Caco-2 (cell line): ENCODE data around the gene RDH11. TPM values are rescaled to one million over a fixed set of nuclear protein-coding genes. Genes with fewer than 3 reads are reported as not detected.

Experiments used
- BruUV-seq: library from RNA; stranded (reverse); fragments of 400-500 nt; replicated peaks from 2 replicates; lab custom pipeline; 2021; lab: Mats Ljungman, UMichigan
- CTCF ChIA-PET: fragments of 300-600 bp; sonication (Branson Sonifier 250); formaldehyde crosslinking; loops from one replicate; lab custom pipeline; 2022; ENCODE audit warnings: antibody characterized with exemption; lab: Charles Lee
- POLR2A ChIA-PET: fragments of 300-600 bp; sonication (Branson Sonifier 250); formaldehyde crosslinking; loops from one replicate; lab custom pipeline; 2022; ENCODE audit warnings: antibody characterized with exemption; lab: Charles Lee
- DNase-seq, 2 experiments: peaks; one replicate each; pipeline versions ENCODE4 v3.0.0 to v3.0.0-alpha.2; 2020 to 2022
- H3K27me3 ChIP-seq: replicated peaks from 2 replicates; pipeline ENCODE4 v1.6.0; 2011; ENCODE audit warnings: low read length; ENCODE audit not compliant: control insufficient read depth, insufficient read depth
- H3K36me3 ChIP-seq: 2 replicates; pipeline ENCODE4 v1.5.1; 2011; ENCODE audit warnings: low read length; ENCODE audit not compliant: control insufficient read depth, insufficient read depth
- H3K4me1 ChIP-seq: fragments of 250-450 bp; sonication (Bioruptor Pico); 2 replicates; pipeline ENCODE4 v1.5.1; 2020; ENCODE audit warnings: mild to moderate bottlenecking
- H3K4me3 ChIP-seq: 2 replicates; pipeline ENCODE4 v1.5.1; 2011; ENCODE audit warnings: low read depth, mild to moderate bottlenecking, control low read depth, low read length
- H3K9me3 ChIP-seq: fragments of 250-450 bp; sonication (Bioruptor Pico); 2 replicates; pipeline ENCODE4 v1.5.1; 2020; ENCODE audit warnings: mild to moderate bottlenecking, moderate library complexity
- H3K27ac Mint-ChIP-seq: one replicate; pipeline ENCODE4 v1.8.0; 2022; ENCODE audit warnings: mixed read lengths; ENCODE audit not compliant: unreplicated experiment
- H3K27me3 Mint-ChIP-seq: one replicate; pipeline ENCODE4 v1.8.0; 2022; ENCODE audit warnings: mixed read lengths; ENCODE audit not compliant: insufficient read depth, unreplicated experiment
- H3K36me3 Mint-ChIP-seq: one replicate; pipeline ENCODE4 v1.8.0; 2022; ENCODE audit warnings: mild to moderate bottlenecking, mixed read lengths; ENCODE audit not compliant: insufficient read depth, unreplicated experiment
- H3K4me1 Mint-ChIP-seq: one replicate; pipeline ENCODE4 v1.8.0; 2022; ENCODE audit warnings: low read depth, mixed read lengths; ENCODE audit not compliant: unreplicated experiment
- H3K4me3 Mint-ChIP-seq: one replicate; pipeline ENCODE4 v1.8.0; 2022; ENCODE audit warnings: mild to moderate bottlenecking, moderate library complexity, mixed read lengths; ENCODE audit not compliant: unreplicated experiment
- H3K9me3 Mint-ChIP-seq: one replicate; pipeline ENCODE4 v1.8.0; 2022; ENCODE audit warnings: mixed read lengths; ENCODE audit not compliant: unreplicated experiment
- CTCF ChIP-seq, 2 experiments: fragments of 200-600 bp in 1 of 2; IDR thresholded peaks; 1 replicate in 1 of 2; 2 replicates in 1 of 2; pipeline versions ENCODE4 v1.5.1 to v1.8.0; 2011 to 2022; ENCODE audit warnings: antibody characterized with exemption in 1 of 2, control low read depth in 1 of 2, inconsistent platforms in 1 of 2, low read depth in 1 of 2, low read length in 1 of 2, mild to moderate bottlenecking in 1 of 2, moderate library complexity in 1 of 2; ENCODE audit not compliant: insufficient read depth in 1 of 2, severe bottlenecking in 1 of 2, unreplicated experiment in 1 of 2
- intact Hi-C: fragments of 100-400 bp; cut with micrococcal nuclease; formaldehyde crosslinking; loops from one replicate; pipeline ENCODE4 v1.10.0; 2022; ENCODE audit not compliant: unreplicated experiment
- total RNA-seq: library from RNA; stranded (reverse); gene quantifications from 2 replicates; pipeline ENCODE4 v1.2.3, GENCODE V29; 2022

The RDH11 gene
- total RNA-seq, 1 experiment from 2014 or later: 83.1 TPM

GRCh38 chr14:67734675-67735074, 39.1 kb upstream of the RDH11 start:
- no peaks in the 10 kb centered on the region for H3K27me3 ChIP-seq
- no peaks in the 10 kb centered on the region for H3K9me3 Mint-ChIP-seq
- ChIA-PET POLR2A (no interaction called here), CTCF (no interaction called here)
- H3K36me3 Mint-ChIP-seq: no peaks in the 10 kb centered on the region
- peaks cover 19% of the 10 kb centered on the region for H3K4me1 ChIP-seq
- no peaks in the 10 kb centered on the region for H3K27me3 Mint-ChIP-seq
- no peak for TF ChIP-seq CTCF (IDR thresholded peaks at IDR 0.05; ENCODE audit: insufficient read depth in 1 of 2, low read depth in 1 of 2, low read length in 1 of 2, severe bottlenecking in 1 of 2, unreplicated experiment in 1 of 2)
- no peaks in the 10 kb centered on the region for H3K9me3 ChIP-seq
- peaks cover 25% of the 10 kb centered on the region for H3K4me1 Mint-ChIP-seq
- DNase-seq: no peak
- intact Hi-C loops: no loop called here
- no peak overlapping the region for H3K4me3 ChIP-seq
- BruUV-seq: no TSS peak
- no peak overlapping the region for H3K27ac Mint-ChIP-seq
- H3K4me3 Mint-ChIP-seq: no peak overlapping the region
- no peaks in the 10 kb centered on the region for H3K36me3 ChIP-seq

GRCh38 chr14:67733616-67734015, 38.1 kb upstream of the RDH11 start:
- intact Hi-C loops: no loop called here
- POLR2A ChIA-PET: interaction anchor here (0.7 kb wide), 1 partner anchor 38 kb away, joined by 3 read pairs; the partner anchor contains the start of gene RDH11
- no TSS peak for BruUV-seq
- Mint-ChIP-seq H3K27ac (no peak overlapping the region), H3K9me3 (no peaks in the 10 kb centered on the region), H3K4me1 (peaks cover 15% of the 10 kb centered on the region), H3K27me3 (no peaks in the 10 kb centered on the region), H3K36me3 (no peaks in the 10 kb centered on the region), H3K4me3 (no peak overlapping the region)
- Histone ChIP-seq H3K9me3 (no peaks in the 10 kb centered on the region), H3K4me1 (peaks cover 9% of the 10 kb centered on the region), H3K4me3 (no peak overlapping the region), H3K27me3 (no peaks in the 10 kb centered on the region), H3K36me3 (no peaks in the 10 kb centered on the region)
- DNase-seq: no peak
- TF ChIP-seq CTCF (IDR thresholded peaks at IDR 0.05; ENCODE audit: insufficient read depth in 1 of 2, low read depth in 1 of 2, low read length in 1 of 2, severe bottlenecking in 1 of 2, unreplicated experiment in 1 of 2): no peak
- CTCF ChIA-PET: no interaction called here

- intact Hi-C loops: no loop called here
- Mint-ChIP-seq H3K27me3 (no peaks in the 10 kb centered on the region), H3K9me3 (no peaks in the 10 kb centered on the region), H3K36me3 (no peaks in the 10 kb centered on the region), H3K27ac (no peak overlapping the region), H3K4me1 (no peaks in the 10 kb centered on the region), H3K4me3 (no peak overlapping the region)
- no TSS peak for BruUV-seq
- no peak overlapping the region for H3K4me3 ChIP-seq
- no peaks in the 10 kb centered on the region; the same call in 1 of the 2 replicates for H3K36me3 ChIP-seq
- no peaks in the 10 kb centered on the region for H3K4me1 ChIP-seq
- H3K27me3 ChIP-seq: no peaks in the 10 kb centered on the region; the same call in 1 of the 2 replicates
- peak in 1 of 2 experiments; percentile 21 for DNase-seq
- ChIA-PET CTCF (no interaction called here), POLR2A (no interaction called here)
- TF ChIP-seq CTCF (IDR thresholded peaks at IDR 0.05; ENCODE audit: insufficient read depth in 1 of 2, low read depth in 1 of 2, low read length in 1 of 2, severe bottlenecking in 1 of 2, unreplicated experiment in 1 of 2): no peak
- no peaks in the 10 kb centered on the region for H3K9me3 ChIP-seq
These were observed 33.7 kb upstream of the RDH11 start for GRCh38 chr14:67729072-67729885.
